Heart right ventricle (tissue), 16 donors: Measurements from ENCODE around the gene TFE3. TPM values are rescaled to one million over a fixed set of nuclear protein-coding genes. Genes with fewer than 3 reads are reported as not detected.

ENCODE experiments used
- ATAC-seq, 8 donors: fragments of 200-7000 bp; cut with Tn5 transposase; one replicate each; pipeline ENCODE4 v1.9.1; 2020; ENCODE audit warnings: mild to moderate bottlenecking in 8 of 8, moderate library complexity in 8 of 8, moderate number of reproducible peaks in 1 of 8
- DNase-seq, 2 donors: peaks; one replicate each; pipeline ENCODE4 v3.0.0-alpha.2; 2020
- H3K27ac ChIP-seq, 10 donors: fragments of 200-600 bp; sonication (generic) in 2 of 10; one replicate each; pipeline versions ENCODE4 v1.5.0 to v1.8.0; 2020 to 2022; ENCODE audit warnings: mild to moderate bottlenecking in 3 of 10
- H3K27me3 ChIP-seq, 7 donors: fragments of 200-600 bp; one replicate each; pipeline ENCODE4 v1.8.0; 2021 to 2022; ENCODE audit warnings: mild to moderate bottlenecking in 2 of 7
- H3K36me3 ChIP-seq, 9 donors: fragments of 200-600 bp; sonication (generic) in 1 of 9; one replicate each; pipeline versions ENCODE4 v1.5.0 to v1.8.0; 2020 to 2022; ENCODE audit warnings: mild to moderate bottlenecking in 2 of 9
- H3K4me1 ChIP-seq, 9 donors: fragments of 200-600 bp; sonication (generic) in 1 of 9; one replicate each; pipeline versions ENCODE4 v1.5.0 to v1.8.0; 2020 to 2022; ENCODE audit warnings: mild to moderate bottlenecking in 4 of 9
- H3K4me3 ChIP-seq, 10 donors: fragments of 200-600 bp; sonication (generic) in 2 of 10; one replicate each; pipeline versions ENCODE4 v1.5.0 to v1.8.0; 2020 to 2022; ENCODE audit warnings: mild to moderate bottlenecking in 7 of 10, moderate library complexity in 2 of 10
- H3K9me3 ChIP-seq, 11 donors: fragments of 200-600 bp in 10 of 11; sonication (generic) in 2 of 11; one replicate each; pipeline versions ENCODE4 v1.5.0 to v1.8.0; 2013 to 2022; ENCODE audit warnings: mild to moderate bottlenecking in 2 of 11, control low read depth in 1 of 11, moderate library complexity in 1 of 11
- CTCF ChIP-seq, 9 donors: fragments of 200-600 bp; sonication (generic) in 2 of 9; IDR thresholded peaks; one replicate each; pipeline versions ENCODE4 v1.5.0 to v1.8.0; 2021 to 2022; ENCODE audit warnings: antibody characterized with exemption in 9 of 9, mild to moderate bottlenecking in 5 of 9, moderate library complexity in 1 of 9
- WGBS, 2 donors: extraction: QIAGEN DNeasy Blood & Tissue Kit; methylation state at CpG; one replicate each; pipeline ENCODE4 v1.1.7; 2013; ENCODE audit warnings: inconsistent platforms in 1 of 2; 5-methylcytosine and 5-hydroxymethylcytosine counted together
- intact Hi-C, 10 donors: fragments of 100-400 bp; cut with DNase I; formaldehyde crosslinking; loops; one replicate each; pipeline versions ENCODE4 v1.11.1 to v1.14.2; 2022
- polyA plus RNA-seq, 2 donors: library from polyadenylated mRNA; stranded (reverse); fragments of 200-250 nt; gene quantifications; one replicate each; pipeline ENCODE4 v1.2.3, GENCODE V29; 2013
- total RNA-seq, 10 donors: library from RNA; stranded (reverse); fragmentation: NEBNext Ultra II Directional in 3 of 10; extraction: Animal tissue kit (Norgen Biotek cat#: 25700) in 3 of 10; gene quantifications; one replicate each; pipeline versions ENCODE4 v1.2.1 to v1.2.4, GENCODE V29; 2021 to 2023
- donor health status: Arrhythmogenic right ventricular cardiomyopathy.
- donor health status: ischemic (EF 13 %, LVEDD 7.1; RV severe dilation, severe dysfunction).
- donor health status: healthy with polysubstance abuse.
- donor health status: DM: no; HTN: yes; CAD: no.
- donor health status: DM: no; HTN: no; CAD: no.
- donor health status: ischemic (EF 25% LVEDD 6.9; RV normal size, moderate dysfunction).
- donor health status: ischemic (EF 25% LVEDD 5.7; RV mildly dilated, moderate dysfunction).
- donor health status: healthy.
- donor health status: DM: yes; HTN: yes; CAD: no.
- donor health status: Ischemic cardiomyopathy.
- donor health status: ischemic (EF 35%, LVEDD 5.7; RV mildly dilated, moderate dysfunction).
- donor health status: nonischemic (EF 11% LVEDD 7.7; RV severe dilation, severe dysfunction).
- donor health status: DM: yes; HTN: yes; CAD: no.
- donor health status: PGD.
- donor health status: ischemic (EF 29% LVEDD 5.4; RV normal size, mild dysfunction).
- donor health status: nonischemic (EF 23%, LVEDD 6.1; RV moderate dilation, normal function).

Gene TFE3
- total and polyA plus RNA-seq, 12 donors = 13.8 to 34.8 (median 16.6) TPM

DNA sequence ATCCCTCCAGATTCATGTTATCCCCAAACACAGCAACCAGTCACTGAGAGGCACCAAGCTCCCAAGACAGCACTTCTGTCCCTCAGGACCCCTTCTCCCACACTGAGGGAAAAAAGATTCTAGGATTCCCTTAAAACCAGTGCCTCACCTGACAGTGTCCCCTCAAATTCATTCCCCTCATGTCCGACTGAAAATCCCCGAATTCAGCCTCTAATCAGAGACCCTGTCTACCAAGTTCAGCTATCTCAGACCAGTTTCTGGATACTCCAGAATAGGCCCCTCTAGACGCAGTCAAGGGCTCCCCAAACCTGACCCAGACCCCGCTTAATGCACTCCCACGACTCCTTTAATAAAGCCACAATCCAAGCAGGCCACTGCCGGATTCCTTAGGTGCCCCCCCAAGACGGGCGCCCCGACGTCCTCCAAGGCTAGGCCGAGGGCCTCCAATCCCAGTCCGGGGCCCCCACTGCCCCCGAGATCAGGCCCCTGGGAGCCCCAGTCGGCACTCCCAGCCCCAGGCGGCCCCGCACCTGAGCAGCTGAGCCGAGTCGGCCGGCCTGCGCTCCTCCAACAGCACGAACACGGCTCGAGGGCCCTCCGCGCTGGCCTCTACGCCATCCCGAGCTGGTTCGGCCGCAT, 457 bp downstream of the TFE3 start:
- DNase-seq (no peak), ATAC-seq (peak in 3 of 8 donors; percentile 0 to 11 (median 1))
- peaks cover 0 to 19% (median 0%) of the 10 kb centered on the region in 9 donors for H3K36me3 ChIP-seq
- H3K27me3 ChIP-seq = no peaks in the 10 kb centered on the region
- intact Hi-C loops = loop anchor here in 7 of 10 donors (1.0 to 10.0 kb wide), 8 partner anchors 35 to 242 kb away; partner anchors contain the start of genes GRIPAP1 (in 4 of the 7), KCND1 (in 2 of the 7), OTUD5 (in 1 of the 7) and WDR45 (in 1 of the 7)
- peak overlapping the region; percentile 91 to 99 (median 96) for H3K27ac ChIP-seq
- 0 to 1% methylated on average over 12 to 29 of the region's 29 CpGs for WGBS, 2 donors
- H3K4me3 ChIP-seq = peak overlapping the region; percentile 64 to 92 (median 80)
- H3K9me3 ChIP-seq = peaks cover 0 to 14% (median 0%) of the 10 kb centered on the region in 11 donors
- H3K4me1 ChIP-seq = peaks cover 0 to 35% (median 15%) of the 10 kb centered on the region in 9 donors
- no peak for TF ChIP-seq CTCF (IDR thresholded peaks at IDR 0.05)

- Histone ChIP-seq H3K27ac (peak overlapping the region; percentile 91 to 99 (median 96)), H3K9me3 (peaks cover 0 to 14% (median 0%) of the 10 kb centered on the region in 11 donors), H3K4me1 (peaks cover 0 to 35% (median 15%) of the 10 kb centered on the region in 9 donors), H3K36me3 (peaks cover 0 to 27% (median 0%) of the 10 kb centered on the region in 9 donors), H3K27me3 (no peaks in the 10 kb centered on the region), H3K4me3 (peak overlapping the region; percentile 64 to 92 (median 80))
- intact Hi-C loops = loop anchor here in 7 of 10 donors (2.0 to 10.0 kb wide), 7 partner anchors 35 to 241 kb away; partner anchors contain the start of genes GRIPAP1 (in 3 of the 7), KCND1 (in 2 of the 7), OTUD5 (in 1 of the 7) and WDR45 (in 1 of the 7)
- TF ChIP-seq CTCF (IDR thresholded peaks at IDR 0.05) = no peak
- ATAC-seq (no peak), DNase-seq (peak in 1 of 2 donors; percentile 13)
- 9 to 18% methylated on average over 9 to 10 of the region's 10 CpGs for WGBS, 2 donors
Observed at GRCh38 chrX:49041744-49042580, 1.2 kb downstream of the TFE3 start.

- Histone ChIP-seq H3K36me3 (peaks cover 0 to 41% (median 0%) of the 10 kb centered on the region in 9 donors), H3K9me3 (peaks cover 0 to 14% (median 0%) of the 10 kb centered on the region in 11 donors), H3K27me3 (no peaks in the 10 kb centered on the region), H3K27ac (peak overlapping the region in 9 of 10 donors; percentile 52 to 99 (median 96)), H3K4me3 (peak overlapping the region in 7 of 10 donors; percentile 3 to 92 (median 81)), H3K4me1 (peaks cover 0 to 35% (median 15%) of the 10 kb centered on the region in 9 donors)
- no peak for DNase-seq
- WGBS, 2 donors = 18 to 26% methylated on average over 6 to 7 of the region's 7 CpGs
- ATAC-seq = no peak
- TF ChIP-seq CTCF (IDR thresholded peaks at IDR 0.05) = no peak
- intact Hi-C loops = loop anchor here in 6 of 10 donors (5.0 to 10.0 kb wide), 5 partner anchors 37 to 86 kb away; partner anchors contain the start of genes GRIPAP1 (in 2 of the 6), KCND1 (in 2 of the 6), OTUD5 (in 1 of the 6) and WDR45 (in 1 of the 6)
Observed at GRCh38 chrX:49040376-49040955, 2.7 kb downstream of the TFE3 start.
